HepG2 (cell line): Measurements from ENCODE around the gene MTUS2. TPM values are rescaled to one million over a fixed set of nuclear protein-coding genes. Genes with fewer than 3 reads are reported as not detected.
A peak's percentile ranks its signal among the peaks of the same experiment; 100 is the strongest.

Experiments used
- ATAC-seq: fragments of 200-7000 bp; cut with Tn5 transposase; 3 replicates; pipeline ENCODE4 v1.9.1; 2020; ENCODE audit warnings: mild to moderate bottlenecking, moderate library complexity
- BruUV-seq: library from RNA; stranded (reverse); fragments of 400-500 nt; replicated peaks from 2 replicates; lab custom pipeline; 2021; lab: Mats Ljungman, UMichigan
- CTCF ChIA-PET: fragments of 300-600 bp; formaldehyde crosslinking; extraction: SDS; loops from one replicate; lab custom pipeline; 2021; ENCODE audit warnings: low total read pairs, inconsistent platforms, low intra/inter-chr PET ratio; lab: Yijun Ruan, JAX
- POLR2A ChIA-PET: fragments of 350-600 bp; sonication (Branson Sonifier 250); formaldehyde crosslinking; loops from one replicate; lab custom pipeline; 2020; ENCODE audit warnings: antibody characterized with exemption, inconsistent platforms; lab: Yijun Ruan, JAX
- DNase-seq: peaks from one replicate; pipeline ENCODE4 v3.0.0-alpha.2; 2015; ENCODE audit warnings: low spot score
- FAIRE-seq: peaks from 3 replicates; lab custom pipeline; 2011; peaks lifted over from hg19 to GRCh38; lab: Jason Lieb, UNC
- H2AFZ ChIP-seq: one replicate; pipeline ENCODE4 v1.6.1; 2011; ENCODE audit warnings: low read length, inconsistent platforms
- H3K27ac ChIP-seq: fragments of 300-600 bp; 3 replicates; pipeline ENCODE4 v1.8.0; 2011; ENCODE audit warnings: mixed run types, mild to moderate bottlenecking, mixed read lengths, low read length, inconsistent platforms; ENCODE audit not compliant: insufficient read depth; ENCODE audit errors: extremely low read length
- H3K27me3 ChIP-seq, 2 experiments: fragments of 200-600 bp in 1 of 2; 2 replicates in 1 of 2; 3 replicates in 1 of 2; pipeline versions ENCODE4 v1.6.0 to v1.8.0; 2011; ENCODE audit warnings: low read length in 2 of 2, mild to moderate bottlenecking in 2 of 2, moderate library complexity in 2 of 2, inconsistent platforms in 1 of 2; ENCODE audit not compliant: insufficient read depth in 2 of 2, control insufficient read depth in 1 of 2
- H3K36me3 ChIP-seq, 2 experiments: fragments of 200-600 bp in 1 of 2; replicated peaks in 1 of 2; 2 replicates in 1 of 2; 3 replicates in 1 of 2; pipeline versions ENCODE4 v1.5.1 to v1.8.0; 2011; ENCODE audit warnings: low read length in 2 of 2, inconsistent platforms in 1 of 2; ENCODE audit not compliant: insufficient read depth in 2 of 2, control insufficient read depth in 1 of 2
- H3K4me1 ChIP-seq: 2 replicates; pipeline ENCODE4 v1.5.1; 2012; ENCODE audit warnings: low read length, inconsistent platforms; ENCODE audit not compliant: insufficient read depth
- H3K4me2 ChIP-seq: 2 replicates; pipeline ENCODE4 v1.6.0; 2011; ENCODE audit warnings: low read depth, low read length, inconsistent platforms
- H3K4me3 ChIP-seq, 3 experiments: fragments of 200-600 bp in 1 of 3; sonication (generic), shearing (Covaris generic) in 1 of 3; replicated peaks in 1 of 3; 2 replicates each; pipeline ENCODE4 v1.5.1; 2011 to 2016; ENCODE audit warnings: low read length in 3 of 3, inconsistent platforms in 2 of 3, low read depth in 2 of 3, mild to moderate bottlenecking in 2 of 3, control low read depth in 1 of 3, mixed read lengths in 1 of 3; ENCODE audit not compliant: insufficient read depth in 1 of 3
- H3K79me2 ChIP-seq: one replicate; pipeline ENCODE4 v1.6.1; 2011; ENCODE audit warnings: low read length, inconsistent platforms; ENCODE audit not compliant: insufficient read depth
- H3K9ac ChIP-seq: 2 replicates; pipeline ENCODE4 v1.6.0; 2011; ENCODE audit warnings: mild to moderate bottlenecking, low read depth, low read length, inconsistent platforms; ENCODE audit not compliant: insufficient read depth
- H3K9me3 ChIP-seq: 2 replicates; pipeline ENCODE4 v1.5.1; 2012; ENCODE audit warnings: mild to moderate bottlenecking, low read length
- H4K20me1 ChIP-seq: 2 replicates; pipeline ENCODE4 v1.6.0; 2011; ENCODE audit warnings: inconsistent platforms, mild to moderate bottlenecking, low read length, moderate library complexity; ENCODE audit not compliant: insufficient read depth
- ATF7-NPFF ChIP-seq: sonication (generic); formaldehyde crosslinking; IDR thresholded peaks from 2 replicates; pipeline ENCODE4 v1.8.1; 2023; ENCODE audit warnings: mild to moderate bottlenecking, low read depth, missing genetic modification reagents, moderate library complexity
- ATM ChIP-seq: fragments of 450-650 bp; IDR thresholded peaks from 2 replicates; pipeline ENCODE4 v1.7.1; 2017; ENCODE audit warnings: mild to moderate bottlenecking, borderline replicate concordance
- CTCF ChIP-seq: sonication (generic); formaldehyde crosslinking; IDR thresholded peaks from 2 replicates; pipeline ENCODE4 v1.5.0; 2020; ENCODE audit warnings: mild to moderate bottlenecking, missing genetic modification reagents, moderate library complexity
- FOXM1 ChIP-seq: sonication (generic); formaldehyde crosslinking; IDR thresholded peaks from 2 replicates; pipeline ENCODE4 v1.5.0; 2020; ENCODE audit warnings: missing genetic modification reagents
- HOXD1 ChIP-seq: sonication (generic); formaldehyde crosslinking; IDR thresholded peaks from 2 replicates; pipeline ENCODE4 v1.5.0; 2020; ENCODE audit warnings: missing genetic modification reagents
- NFE2L1 ChIP-seq: sonication (generic); formaldehyde crosslinking; IDR thresholded peaks from 2 replicates; pipeline ENCODE4 v1.4.0; 2020; ENCODE audit warnings: missing genetic modification reagents, mild to moderate bottlenecking, borderline replicate concordance
- PBX3 ChIP-seq: sonication (generic); formaldehyde crosslinking; IDR thresholded peaks from 2 replicates; pipeline ENCODE4 v1.8.1; 2023; ENCODE audit warnings: missing genetic modification reagents, inconsistent platforms, borderline replicate concordance
- RFXAP ChIP-seq: sonication (generic); formaldehyde crosslinking; IDR thresholded peaks from 2 replicates; pipeline ENCODE4 v1.4.0; 2020; ENCODE audit warnings: missing genetic modification reagents, borderline replicate concordance
- SMC3 ChIP-seq: IDR thresholded peaks from 2 replicates; pipeline ENCODE4 v1.6.1; 2011; ENCODE audit warnings: low read length, improper control_type of control experiment
- STAG1 ChIP-seq: sonication (generic); formaldehyde crosslinking; IDR thresholded peaks from 2 replicates; pipeline ENCODE4 v1.4.0; 2020; ENCODE audit warnings: missing genetic modification reagents
- XRCC5 ChIP-seq: fragments of 200-400 bp; formaldehyde crosslinking; optimal IDR thresholded peaks from 2 replicates; pipeline ENCODE3; 2017; ENCODE audit warnings: mild to moderate bottlenecking, low read length
- ZHX1 ChIP-seq: sonication (generic); formaldehyde crosslinking; IDR thresholded peaks from 2 replicates; pipeline ENCODE4 v1.8.1; 2022; ENCODE audit warnings: low read depth, mild to moderate bottlenecking, missing genetic modification reagents
- ZNF205 ChIP-seq: IDR thresholded peaks from 2 replicates; pipeline ENCODE4 v1.6.1; 2018; ENCODE audit warnings: missing biosample characterization, missing genetic modification reagents
- ZNF672 ChIP-seq: sonication (generic); formaldehyde crosslinking; IDR thresholded peaks from 2 replicates; pipeline ENCODE4 v1.8.1; 2022; ENCODE audit warnings: missing genetic modification reagents
- WGBS: methylation state at CpG from one replicate; pipeline ENCODE4 v1.1.6; 2017; ENCODE audit warnings: low lambda C conversion rate; 5-methylcytosine and 5-hydroxymethylcytosine counted together
- in situ Hi-C: cut with HindIII; loops from 2 replicates; pipeline ENCODE4 v1.10.0; 2017; ENCODE audit warnings: low pct_unique_long_range_greater_than_20kb; ENCODE audit not compliant: extremely low pct_ligation_motif_present
- intact Hi-C: fragments of 100-400 bp; cut with micrococcal nuclease; formaldehyde crosslinking; loops from one replicate; pipeline ENCODE4 v1.10.0; 2022; ENCODE audit not compliant: unreplicated experiment
- polyA plus RNA-seq, 8 experiments: library from polyadenylated mRNA; depleted of rRNA in 3 of 8; stranded (reverse) in 7 of 8; unstranded in 1 of 8; fragments of >200 nt; fragmentation: Illumina TruSeq in 4 of 8; extraction: Trizol in 4 of 8; gene quantifications; 2 replicates each; pipeline versions ENCODE4 v1.2.1 to v1.2.3, GENCODE V29; 2011 to 2016; ENCODE audit warnings: low read depth in 4 of 8, missing spikeins in 1 of 8, mixed read lengths in 1 of 8; ENCODE audit not compliant: insufficient read depth in 1 of 8
- total RNA-seq, 5 experiments: library from RNA; depleted of rRNA; stranded (reverse); fragments of >200 nt; fragmentation: Illumina TruSeq; extraction: Trizol; gene quantifications; 2 replicates each; pipeline ENCODE4 v1.2.3, GENCODE V29; 2016; ENCODE audit warnings: low read depth in 1 of 5

MTUS2 gene
- total and polyA plus RNA-seq, 2 of the 13 experiments (the other 11 are each of a cell fraction or from before 2014, with no cell fraction given): not detected

GRCh38 chr13:29454931-29455481 is 634.9 kb downstream of the MTUS2 start:
- DNase-seq: peak; percentile 16
- intact Hi-C loops: no loop called here
- Histone ChIP-seq H3K9me3 (no peaks in the 10 kb centered on the region), H3K36me3 (no peaks in the 10 kb centered on the region), H3K27ac (no peak overlapping the region), H3K4me2 (no peak overlapping the region)
- peak; percentile 97 for ATAC-seq
- FAIRE-seq: no peak
- CTCF ChIA-PET: interaction anchor here (1.3 kb wide), 1 partner anchor 17 kb away, joined by 4 read pairs; no protein-coding TSS in a partner anchor
- TF ChIP-seq ZNF205 (CRISPR knock-in tag): no peak
- peak; percentile 39 for TF ChIP-seq CTCF (CRISPR knock-in tag)
- peak; percentile 36 for TF ChIP-seq XRCC5
- peak; percentile 47 for TF ChIP-seq STAG1 (CRISPR knock-in tag)
- TF ChIP-seq SMC3: peak; percentile 17; the same call in 1 of the 2 replicates
- TF ChIP-seq, all 625 proteins: peak for 4
- no peaks in the 10 kb centered on the region for H4K20me1 ChIP-seq
- POLR2A ChIA-PET: no interaction called here
- H2AFZ ChIP-seq: no peak overlapping the region
- no peaks in the 10 kb centered on the region for H3K79me2 ChIP-seq
- no TSS peak for BruUV-seq
- no peak overlapping the region for H3K9ac ChIP-seq
- no peaks in the 10 kb centered on the region for H3K4me1 ChIP-seq
- in situ Hi-C loops: no loop called here
- 42% methylated on average over 6 of the region's 6 CpGs for WGBS
- H3K27me3 ChIP-seq: no peaks in the 10 kb centered on the region
- H3K4me3 ChIP-seq: no peak overlapping the region

GRCh38 chr13:29456419-29456818 is 636.3 kb downstream of the MTUS2 start:
- Histone ChIP-seq H2AFZ (no peak overlapping the region), H3K79me2 (no peaks in the 10 kb centered on the region), H3K4me1 (no peaks in the 10 kb centered on the region), H3K27me3 (no peaks in the 10 kb centered on the region), H3K27ac (no peak overlapping the region), H3K4me2 (no peak overlapping the region), H3K36me3 (no peaks in the 10 kb centered on the region), H3K9me3 (no peaks in the 10 kb centered on the region), H3K9ac (no peak overlapping the region), H3K4me3 (no peak overlapping the region), H4K20me1 (no peaks in the 10 kb centered on the region)
- ChIA-PET CTCF (no interaction called here), POLR2A (no interaction called here)
- ATAC-seq: no peak
- DNase-seq: no peak
- in situ Hi-C loops (no loop called here), intact Hi-C loops (no loop called here)
- 10% methylated on average over 1 of the region's 1 CpG for WGBS
- FAIRE-seq: no peak
- no TSS peak for BruUV-seq
- TF ChIP-seq FOXM1 (CRISPR knock-in tag): no peak
- TF ChIP-seq NFE2L1 (CRISPR knock-in tag): no peak
- TF ChIP-seq RFXAP (CRISPR knock-in tag): no peak
- TF ChIP-seq ATF7-NPFF (CRISPR knock-in tag): no peak
- no peak for TF ChIP-seq ZHX1 (CRISPR knock-in tag)
- TF ChIP-seq HOXD1 (CRISPR knock-in tag): no peak
- no peak for TF ChIP-seq PBX3 (CRISPR knock-in tag)
- TF ChIP-seq ATM: no peak
- TF ChIP-seq ZNF672 (CRISPR knock-in tag): no peak
